ENCODE measurements around the gene INTS11.

INTS11 gene

DNA sequence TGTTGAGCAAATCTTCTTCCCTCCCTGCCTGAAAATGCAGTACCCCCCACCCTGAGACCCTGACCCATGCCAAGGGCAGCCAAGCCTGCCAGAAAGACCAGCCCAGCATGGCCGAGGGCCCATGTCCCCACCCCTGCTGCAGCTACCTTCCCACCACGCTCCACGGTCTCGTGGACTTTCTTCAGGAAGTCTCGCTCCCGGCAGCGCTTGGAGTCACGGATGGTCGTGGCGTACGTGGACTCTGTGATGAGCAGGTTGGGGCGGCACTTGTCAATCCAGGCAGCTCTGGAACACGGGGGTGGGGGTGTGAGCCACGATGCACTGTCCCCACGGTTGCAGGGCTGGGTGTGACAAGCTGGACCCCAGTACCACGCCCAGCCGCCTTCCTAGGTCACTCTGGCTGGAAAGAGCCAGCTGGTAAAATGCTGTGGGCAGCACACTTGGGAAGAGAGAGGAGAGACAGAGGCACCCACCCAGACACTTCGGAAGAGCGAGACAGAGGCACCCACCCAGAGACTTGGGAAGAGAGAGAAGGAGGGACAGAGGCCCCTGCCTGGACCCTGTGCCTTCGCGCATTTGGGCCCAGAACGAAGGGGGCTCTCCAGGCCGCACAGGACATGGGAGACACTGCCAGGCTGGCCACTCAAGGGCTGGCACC lies 9.7 kb downstream of the INTS11 start:
- no peak for DNase-seq (ENCODE audit: low read depth in 4 of 4, low spot score in 1 of 4)

DNA sequence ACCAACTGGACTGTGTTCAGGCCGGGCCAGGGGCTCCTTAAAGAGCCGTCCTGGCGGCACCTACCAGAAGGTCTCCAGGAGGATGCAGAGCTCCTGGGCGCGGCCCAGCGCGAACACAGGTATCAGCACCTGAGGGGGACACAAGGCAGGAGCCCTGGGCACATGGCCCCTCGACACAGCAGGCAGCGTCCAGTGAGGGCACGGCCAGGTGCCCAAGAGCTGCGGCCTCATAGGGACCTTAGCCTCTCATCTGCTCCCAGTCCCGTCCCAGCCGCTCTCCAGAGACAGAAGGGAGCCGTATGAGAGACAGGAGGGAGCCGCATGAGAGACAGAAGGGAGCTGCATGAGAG lies 10.2 kb downstream of the INTS11 start:
- no peak for DNase-seq (ENCODE audit: low read depth in 4 of 4, low spot score in 1 of 4)

DNA sequence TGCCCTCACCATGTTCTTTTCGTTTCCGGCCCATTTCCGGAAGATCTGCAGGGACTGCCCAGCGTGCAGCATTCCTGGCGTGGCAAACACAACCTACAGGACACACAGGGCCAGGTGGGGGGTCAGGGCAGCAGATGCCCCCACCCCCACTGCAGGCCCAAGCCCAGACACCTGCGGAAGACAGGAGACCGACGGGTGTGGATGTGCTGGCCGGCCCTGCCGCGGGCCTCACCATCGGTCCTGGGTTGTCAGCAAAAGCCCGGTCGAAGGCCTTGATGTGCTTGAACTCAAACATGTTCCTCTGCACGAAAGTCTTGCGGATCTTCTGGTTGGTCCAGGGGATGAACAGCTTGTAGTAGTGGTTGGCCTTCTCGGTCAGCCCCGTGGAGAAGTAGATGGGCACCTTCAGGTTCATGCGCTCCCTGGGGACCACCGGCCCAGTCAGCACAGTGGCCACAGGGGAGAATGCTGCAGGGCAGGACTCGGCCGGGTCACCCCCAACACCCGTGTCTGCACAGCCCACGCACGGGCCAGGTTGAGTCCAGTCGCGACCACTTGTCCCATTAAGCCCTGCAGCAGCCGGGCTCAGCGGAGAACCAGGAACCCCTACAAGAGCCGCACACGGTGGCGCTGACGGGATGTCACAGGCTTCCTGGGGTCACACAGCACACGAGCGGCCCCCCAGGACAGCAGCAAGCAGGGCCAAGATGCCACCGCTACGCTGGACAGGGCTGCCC lies 10.8 kb downstream of the INTS11 start:
- DNase-seq (ENCODE audit: low read depth in 4 of 4, low spot score in 1 of 4) = no peak

DNA sequence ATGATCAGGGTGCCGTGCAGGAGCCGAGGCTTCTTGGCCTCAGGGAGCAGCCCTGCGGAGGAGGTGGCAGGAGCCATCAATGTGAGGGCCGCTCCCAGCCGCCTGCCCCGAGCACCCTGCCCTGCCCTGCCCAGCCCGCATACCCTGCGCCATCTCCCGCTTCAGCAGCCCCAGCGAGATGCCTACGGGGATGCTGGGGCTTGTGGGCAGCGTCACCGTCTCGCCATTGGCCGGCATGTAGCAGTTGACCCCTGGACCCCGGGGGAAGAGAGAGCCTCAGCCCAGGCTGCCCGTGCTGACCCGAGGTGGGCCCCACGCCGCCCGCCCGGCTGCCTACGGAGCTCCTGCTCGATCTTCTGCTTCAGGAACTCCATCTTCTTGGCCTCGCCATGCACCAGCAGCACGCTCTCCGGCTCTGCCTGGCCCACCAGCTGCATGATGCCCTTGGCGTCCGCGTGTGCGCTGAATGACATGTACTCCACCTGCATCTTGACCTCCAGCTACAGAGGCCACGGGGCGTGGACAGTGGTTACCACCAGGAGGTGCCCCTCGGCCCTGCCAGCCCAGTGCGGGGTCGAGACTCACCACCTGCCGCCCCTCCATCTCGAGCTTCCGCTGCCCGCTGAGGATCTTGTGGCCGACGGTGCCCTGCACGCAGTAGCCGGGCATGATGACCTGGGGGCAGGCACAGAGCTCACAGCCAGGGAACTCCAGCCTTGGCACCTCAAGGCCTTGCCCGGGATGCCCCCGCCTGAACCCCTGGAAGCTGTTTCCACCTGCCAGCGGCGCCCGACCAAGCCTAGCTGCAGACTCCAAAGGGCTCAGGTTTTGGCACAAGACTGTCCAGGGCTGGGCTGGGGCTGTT lies 11.8 kb downstream of the INTS11 start:
- DNase-seq (ENCODE audit: low read depth in 4 of 4, low spot score in 1 of 4) = no peak

DNA sequence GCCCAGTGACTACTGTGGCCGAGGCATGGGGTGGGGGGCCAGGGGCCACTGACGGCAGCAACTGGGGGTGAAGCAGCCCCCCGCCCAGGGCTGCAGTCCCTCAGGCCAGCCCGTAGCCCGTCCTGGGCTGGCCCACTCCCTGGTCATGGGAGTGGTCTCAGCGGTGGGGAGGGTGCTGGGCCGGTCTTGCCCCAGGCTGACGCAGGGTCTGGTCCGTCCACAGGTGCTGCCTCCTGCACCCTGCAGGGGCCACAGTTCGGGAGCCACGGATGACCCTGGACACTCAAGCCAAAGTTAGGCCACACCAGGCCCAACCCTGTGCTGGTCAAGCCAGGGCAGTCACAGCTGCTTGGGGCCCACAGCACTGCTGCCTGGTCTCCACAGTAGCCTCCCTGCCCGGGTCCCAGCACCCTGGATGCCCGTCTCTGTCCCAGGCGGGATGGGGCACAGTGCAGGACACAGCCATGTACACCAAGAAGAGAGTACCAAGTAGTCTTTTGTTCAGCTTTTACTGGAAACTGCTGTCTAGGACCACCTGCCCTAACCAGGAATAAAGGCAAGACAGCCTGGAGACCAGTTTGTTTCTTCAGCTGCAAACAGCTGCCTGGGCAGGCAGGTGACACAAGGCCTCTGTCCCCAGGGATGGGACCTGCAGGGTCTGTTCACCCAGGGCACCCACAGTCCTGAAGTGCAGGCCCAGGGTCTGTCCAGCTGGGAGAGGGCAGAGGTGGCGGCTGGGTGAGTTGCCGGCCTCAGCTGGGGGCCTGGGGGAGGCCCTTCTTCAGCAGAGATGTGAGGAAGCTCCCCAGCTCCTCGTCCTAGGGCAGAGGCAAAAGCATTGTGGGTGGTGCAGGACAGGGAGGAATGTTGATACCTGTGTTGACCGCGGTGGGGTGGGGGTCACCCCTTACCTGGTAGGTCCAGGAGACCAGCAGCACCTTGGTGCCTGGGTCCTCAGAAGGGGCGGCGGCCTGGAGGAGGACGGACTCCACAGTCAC lies 13.1 kb downstream of the INTS11 start:
- DNase-seq (ENCODE audit: low read depth in 4 of 4, low spot score in 1 of 4) = no peak

DNA sequence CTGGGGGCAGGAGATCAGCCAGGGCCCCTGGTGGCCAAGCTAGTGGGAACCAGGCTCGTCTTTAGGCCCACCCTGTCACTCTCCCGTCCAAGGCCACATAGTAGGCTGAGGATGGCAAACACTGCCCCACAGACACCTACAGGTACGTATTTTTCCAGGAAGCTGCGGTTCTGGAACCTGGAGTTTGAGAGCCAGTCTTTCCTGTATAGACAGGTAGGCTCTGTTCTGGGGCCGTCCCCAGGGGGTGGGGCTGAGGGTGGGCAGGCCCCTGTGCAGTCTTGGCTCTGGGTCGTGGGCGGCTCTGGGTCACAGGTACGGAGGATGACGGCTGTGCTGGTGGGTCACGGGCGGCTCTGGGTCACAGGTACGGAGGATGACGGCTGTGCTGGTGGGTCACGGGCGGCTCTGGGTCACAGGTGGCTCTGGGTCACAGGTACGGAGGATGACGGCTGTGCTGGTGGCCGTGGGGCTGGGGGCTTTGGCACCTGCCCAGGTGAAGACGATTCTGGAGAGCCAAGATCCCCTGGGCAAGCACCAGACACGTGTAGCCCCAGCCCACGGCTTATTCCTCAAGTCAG lies 13.9 kb downstream of the INTS11 start:
- no peak for DNase-seq (ENCODE audit: low read depth in 4 of 4, low spot score in 1 of 4)

DNA sequence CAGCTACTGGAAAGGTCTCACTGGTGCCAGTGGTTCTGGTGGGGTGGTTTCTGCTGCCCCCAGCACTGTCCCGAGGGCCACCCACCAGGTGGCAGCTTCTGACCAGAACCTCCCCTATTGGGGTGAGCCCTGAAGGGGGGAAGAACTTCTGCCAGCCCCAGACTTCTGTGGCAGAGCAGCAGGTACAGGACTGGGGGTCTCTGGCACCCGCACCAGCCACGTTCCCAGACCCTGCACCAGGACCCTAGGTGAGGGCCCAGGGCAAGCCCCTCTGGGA lies 14.4 kb downstream of the INTS11 start:
- DNase-seq (ENCODE audit: low read depth in 4 of 4, low spot score in 1 of 4) = no peak

DNA sequence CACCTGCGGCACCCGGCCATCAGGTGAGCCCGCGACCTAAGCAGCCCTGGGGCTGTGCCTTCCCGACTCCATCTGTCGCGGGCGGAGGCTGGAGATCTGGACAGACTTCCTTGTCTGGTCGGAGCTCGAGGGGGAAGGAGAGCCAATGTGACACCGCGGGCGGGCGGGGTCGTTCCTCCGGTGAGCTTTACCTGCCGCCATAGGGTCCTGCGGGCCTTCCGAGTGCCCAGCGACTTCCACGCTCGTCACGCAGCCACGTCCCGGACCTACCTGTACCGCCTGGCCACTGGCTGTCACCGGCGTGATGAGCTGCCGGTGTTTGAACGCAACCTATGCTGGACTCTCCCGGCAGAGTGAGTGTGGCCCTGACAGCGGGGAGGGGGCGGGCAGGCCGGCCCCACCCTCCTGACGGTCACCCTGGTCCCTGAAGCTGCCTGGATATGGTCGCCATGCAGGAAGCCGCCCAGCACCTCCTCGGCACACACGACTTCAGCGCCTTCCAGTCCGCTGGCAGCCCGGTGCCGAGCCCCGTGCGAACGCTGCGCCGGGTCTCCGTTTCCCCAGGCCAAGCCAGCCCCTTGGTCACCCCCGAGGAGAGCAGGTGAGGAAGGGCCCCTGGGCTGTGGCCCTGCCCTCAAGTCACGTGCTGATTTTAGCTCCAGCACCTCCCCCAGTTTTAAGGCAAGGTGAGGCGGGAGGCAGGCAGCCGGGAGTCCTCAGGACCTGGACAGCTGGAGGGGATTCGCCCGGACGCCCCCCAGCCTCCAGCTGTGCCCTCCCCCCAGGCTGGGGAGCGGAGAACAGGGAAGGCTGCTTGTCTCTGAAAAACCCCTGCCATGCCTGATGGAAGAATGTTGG lies 15.0 kb downstream of the INTS11 start:
- DNase-seq (ENCODE audit: low read depth in 4 of 4, low spot score in 1 of 4) = no peak

DNA sequence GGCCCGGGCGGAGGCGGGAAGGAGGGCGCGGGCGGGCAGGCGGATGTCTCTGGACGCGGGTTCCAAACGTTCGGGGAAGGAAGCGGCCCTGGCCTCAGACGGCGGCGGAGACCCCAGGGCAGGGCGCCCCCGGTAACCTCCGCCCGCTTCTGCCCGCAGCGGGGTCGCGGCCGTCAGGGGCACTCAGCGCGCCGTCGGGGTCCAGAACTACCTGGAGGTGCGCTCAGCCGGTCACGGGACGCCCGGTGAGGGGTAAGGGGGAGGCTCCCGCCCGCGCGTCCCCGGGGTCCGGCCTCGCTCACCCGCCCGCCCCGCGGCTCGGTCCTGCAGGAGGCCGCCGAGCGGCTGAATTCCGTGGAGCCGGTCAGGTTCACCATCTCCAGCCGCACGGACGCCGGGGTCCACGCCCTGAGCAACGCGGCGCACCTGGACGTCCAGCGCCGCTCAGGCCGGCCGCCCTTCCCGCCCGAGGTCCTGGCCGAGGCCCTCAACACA lies 15.7 kb downstream of the INTS11 start:
- no peak for DNase-seq (ENCODE audit: low read depth in 4 of 4, low spot score in 1 of 4)

DNA sequence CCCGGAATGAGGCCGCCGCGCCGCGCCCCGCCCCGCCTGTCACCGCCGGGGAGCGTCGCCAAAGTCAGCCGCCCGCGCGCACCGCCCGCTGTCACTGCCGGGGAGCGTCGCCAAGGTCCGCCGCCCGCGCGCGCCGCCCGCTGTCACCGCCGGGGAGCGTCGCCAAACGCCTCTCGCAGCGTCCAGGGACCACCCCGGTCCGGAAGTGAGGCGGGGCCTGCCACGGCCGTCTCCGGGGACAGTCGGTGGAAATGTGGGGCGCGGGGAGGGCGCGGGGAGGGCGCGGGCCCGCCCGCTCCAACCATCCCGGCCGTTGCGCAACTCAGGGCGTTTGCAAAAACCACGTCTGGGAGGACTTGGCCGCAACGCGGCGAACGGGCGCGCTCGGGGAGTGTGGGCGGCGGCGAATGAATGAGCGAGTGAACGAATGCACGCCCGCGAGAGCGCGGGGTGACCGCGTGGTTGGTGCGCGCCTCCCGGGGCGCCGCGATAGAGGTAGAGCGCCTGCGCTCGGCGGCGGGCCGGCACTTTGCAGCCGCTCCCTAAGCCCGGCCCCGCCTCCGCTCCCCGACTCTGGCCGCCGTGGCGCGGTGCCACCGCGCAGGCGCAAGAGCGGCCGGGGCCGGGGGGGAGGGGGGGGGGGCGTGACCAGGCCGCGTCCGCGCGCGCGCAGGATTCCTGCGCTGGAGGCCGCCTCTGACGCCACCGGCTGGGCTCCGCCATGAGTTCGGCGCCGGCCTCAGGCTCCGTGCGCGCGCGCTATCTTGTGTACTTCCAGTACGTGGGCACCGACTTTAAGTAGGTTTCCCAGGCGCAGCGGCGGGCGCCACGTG lies 16.3 kb downstream of the INTS11 start, which contains the start of the genes ACAP3 and PUSL1:
ACAP3 (minus strand) TSS at position 8 of the 833 bp plus-strand sequence. CDS start 115 bp downstream, outside the sequence.
PUSL1 (plus strand) TSS at position 675 of the 833 bp plus-strand sequence; CDS start at position 722, 47 bp downstream.
- peak; percentile 71 to 85 (median 77) for DNase-seq (ENCODE audit: low read depth in 4 of 4, low spot score in 1 of 4)

DNA sequence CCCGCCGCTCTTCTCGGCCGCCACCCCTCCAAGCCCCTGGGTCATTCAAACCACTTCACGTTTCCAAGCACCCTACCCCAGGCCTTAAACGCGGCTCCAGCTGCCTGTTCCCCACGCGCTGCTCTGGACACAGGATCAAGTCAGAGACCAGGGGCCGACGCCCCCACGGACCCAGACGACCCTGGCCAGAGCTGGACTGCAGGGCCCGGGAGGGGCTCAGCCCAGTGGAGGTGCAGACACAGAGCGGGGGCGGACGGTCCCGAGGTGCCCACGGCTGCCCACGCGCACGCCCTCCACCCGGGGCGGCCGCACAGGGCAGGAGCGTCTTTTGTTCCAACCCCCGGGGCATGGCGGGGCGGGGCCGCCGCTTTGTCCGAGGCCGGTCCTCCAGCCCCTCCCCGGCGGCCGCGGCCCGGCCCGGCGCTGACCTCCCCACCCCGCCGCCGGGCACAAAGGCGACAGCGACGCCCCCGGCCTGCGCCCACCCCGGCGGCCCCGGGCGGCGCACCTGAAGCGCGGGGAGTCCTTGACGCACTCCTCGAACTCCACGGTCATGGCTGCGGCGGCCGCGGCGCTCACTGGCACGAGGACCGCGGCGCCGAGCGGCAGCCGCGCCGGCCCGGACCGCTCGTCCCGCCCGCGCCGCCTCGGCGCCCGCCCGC lies 17.1 kb downstream of the INTS11 start:
- DNase-seq (ENCODE audit: low read depth in 4 of 4, low spot score in 1 of 4) = no peak

DNA sequence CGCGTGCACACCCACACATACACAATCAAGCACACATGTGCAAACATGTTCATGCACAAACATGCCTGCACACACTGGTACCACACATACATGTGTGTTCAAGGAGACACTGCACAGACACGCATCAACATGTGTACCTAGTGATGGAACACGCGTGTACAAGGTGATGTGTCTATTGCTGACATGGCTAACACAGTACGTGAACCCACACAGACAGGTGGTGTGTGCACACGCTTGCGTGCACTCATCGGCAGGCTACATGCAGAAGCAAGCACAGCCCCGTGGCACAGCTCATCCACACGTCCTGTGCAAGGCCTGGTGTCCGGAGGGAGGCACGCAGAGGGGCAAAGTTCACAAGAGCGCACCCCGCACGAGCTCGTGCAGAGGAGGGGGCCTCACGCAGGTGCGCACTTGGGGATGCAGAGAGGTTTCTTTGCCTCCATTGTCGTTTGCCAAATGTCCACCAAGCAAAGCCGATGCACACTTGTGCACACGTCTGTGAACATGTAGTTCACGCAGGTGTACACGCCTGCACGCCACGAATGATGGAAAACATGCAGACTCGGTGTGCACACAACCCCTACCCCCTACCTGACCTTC lies 17.7 kb downstream of the INTS11 start:
- DNase-seq (ENCODE audit: low read depth in 4 of 4, low spot score in 1 of 4) = no peak

DNA sequence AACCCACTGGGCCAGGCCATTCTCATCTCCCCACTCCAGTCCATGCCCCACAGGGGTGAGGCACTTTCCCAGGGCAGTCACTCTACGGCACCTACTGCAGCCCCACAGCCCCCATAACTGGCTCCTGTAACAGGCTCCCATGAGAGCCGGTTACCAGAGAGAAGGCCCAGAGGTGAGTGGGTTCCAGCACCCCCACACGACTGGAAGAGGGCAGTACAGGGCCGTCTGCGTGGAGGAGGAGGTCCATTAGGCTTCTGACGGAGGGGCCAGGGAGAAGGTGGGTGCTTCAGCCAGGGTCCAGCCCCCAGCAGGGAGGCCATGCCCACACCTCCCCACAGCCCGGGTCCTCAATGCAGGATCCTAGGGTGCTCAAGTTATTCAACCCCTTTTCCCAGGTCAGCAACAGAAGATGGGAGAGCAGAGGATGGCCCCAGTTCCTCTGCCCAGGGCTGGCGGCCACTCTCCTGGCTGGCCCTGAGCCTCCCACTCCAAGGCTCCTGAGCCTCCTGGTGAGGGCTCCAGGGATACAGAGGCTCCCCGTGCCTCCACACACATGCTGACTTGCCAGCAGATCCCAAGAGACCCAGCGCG lies 18.3 kb downstream of the INTS11 start:
- no peak for DNase-seq (ENCODE audit: low read depth in 4 of 4, low spot score in 1 of 4)

DNA sequence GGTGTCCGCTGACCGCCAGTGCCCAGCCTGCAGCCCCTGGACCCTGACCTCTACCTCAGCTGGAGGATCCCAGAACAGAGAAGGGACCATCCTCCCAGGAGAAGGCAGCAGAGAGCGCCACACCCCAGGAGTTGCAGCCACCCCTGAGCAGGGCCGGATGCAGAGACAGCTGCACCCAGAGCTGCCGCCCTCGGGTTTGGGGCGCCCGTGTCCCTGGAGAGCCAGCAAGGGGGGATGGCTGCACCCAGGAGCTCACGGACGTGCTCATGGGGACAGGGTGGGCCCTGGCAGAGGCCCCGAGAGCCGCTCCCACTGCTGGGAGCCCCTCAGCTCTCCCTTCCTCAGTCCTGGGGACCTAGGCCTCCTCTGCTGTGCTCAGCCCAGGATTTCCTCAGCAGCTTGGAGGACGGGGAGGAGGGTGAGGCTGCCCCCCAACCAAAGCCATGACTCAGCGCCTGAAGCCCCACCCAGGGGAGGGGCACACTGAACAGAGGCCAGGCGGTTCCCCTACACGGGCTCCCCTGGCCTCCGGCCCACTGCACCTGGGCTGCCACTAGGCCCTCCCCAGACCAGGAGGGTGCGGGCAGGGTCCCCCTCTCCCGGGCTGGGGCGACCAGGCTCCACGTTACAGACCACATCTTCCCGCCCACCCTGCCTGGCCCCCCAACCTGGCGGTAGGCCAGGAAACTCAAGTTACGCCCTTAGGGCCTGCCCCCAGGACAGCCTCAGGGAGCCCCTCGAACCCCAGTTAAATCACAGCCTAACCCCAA lies 19.0 kb downstream of the INTS11 start:
- DNase-seq (ENCODE audit: low read depth in 4 of 4, low spot score in 1 of 4) = peak in 3 of 4 experiments; percentile 35 to 57 (median 50)

DNA sequence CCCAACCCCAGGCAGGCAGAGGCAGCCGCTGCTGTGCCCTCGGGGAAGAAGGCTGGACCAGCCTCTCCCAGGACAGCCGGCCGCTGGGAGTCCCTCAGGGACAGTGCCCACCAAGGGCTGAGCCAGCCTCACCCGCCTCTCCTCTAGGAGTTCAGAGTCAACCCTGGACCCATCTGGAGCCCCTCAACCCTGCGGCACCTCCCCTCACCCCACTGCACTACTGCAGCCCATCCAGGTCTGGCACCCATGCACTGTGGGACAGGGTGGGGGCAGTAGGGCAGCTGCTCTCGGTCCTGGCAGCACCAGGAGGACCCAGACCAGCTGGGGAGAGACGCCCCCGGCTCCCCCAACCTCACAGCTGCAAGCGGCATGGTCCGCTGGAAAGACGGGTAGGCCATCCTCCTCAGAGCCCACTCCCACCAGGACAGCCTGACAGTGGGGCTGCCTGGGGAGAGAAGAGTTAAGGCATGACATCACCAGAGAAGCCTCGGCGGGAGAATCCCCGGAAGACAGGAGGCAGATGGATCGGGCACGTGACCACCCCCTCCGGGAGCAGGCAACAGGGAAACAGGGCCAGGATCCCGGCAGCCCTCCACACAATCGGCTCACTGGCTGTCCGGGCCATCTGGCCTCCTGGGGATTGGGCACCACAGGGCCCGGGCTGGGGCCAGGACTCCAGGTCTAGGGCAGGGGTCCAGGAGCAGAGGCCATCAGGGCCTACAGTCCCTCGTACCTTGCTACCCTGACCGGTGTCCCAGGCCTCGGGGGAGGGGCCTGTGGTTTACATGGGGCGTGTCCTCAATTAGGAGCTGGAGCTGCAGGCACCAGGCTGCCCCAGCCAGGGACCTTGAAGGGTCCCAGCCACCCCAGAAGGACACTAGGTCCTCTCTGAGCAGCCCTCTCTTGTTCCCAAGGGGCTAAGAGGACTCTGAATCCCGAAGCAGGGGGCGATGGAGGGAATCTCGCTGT lies 19.8 kb downstream of the INTS11 start:
- no peak for DNase-seq (ENCODE audit: low read depth in 4 of 4, low spot score in 1 of 4)

Measured in stimulated activated CD4-positive, alpha-beta T cell treated with anti-CD3 and anti-CD28 coated beads, Interleukin-1b, Interleukin-23, amount 100 ng/mL, for 24 hours (primary cell).